SU-DHL-6 (cell line): Measurements from ENCODE around the gene MORF4L2.
"Not testable (repeated sequence)": the region's sequence is repeated elsewhere in the genome, so short reads cannot be mapped to it uniquely, and the experiment has no call there.

Experiments
- H2AFZ ChIP-seq: fragments of 200-600 bp; sonication (generic); 2 replicates; pipeline ENCODE4 v1.6.1; 2014; ENCODE audit warnings: low read depth, mild to moderate bottlenecking, moderate library complexity, mixed read lengths, antibody characterized with exemption, low read length; ENCODE audit not compliant: severe bottlenecking
- H3F3A ChIP-seq: fragments of 200-600 bp; shearing (Covaris generic); 2 replicates; pipeline ENCODE4 v1.6.0; 2016; ENCODE audit warnings: antibody characterized with exemption, mild to moderate bottlenecking; ENCODE audit not compliant: insufficient read depth
- H3K27ac ChIP-seq: fragments of 200-600 bp; sonication (generic); 2 replicates; pipeline ENCODE4 v1.5.1; 2016; ENCODE audit warnings: low read depth, mild to moderate bottlenecking, low read length, moderate library complexity, mixed read lengths
- H3K27me3 ChIP-seq: fragments of 200-600 bp; sonication (generic), shearing (Covaris generic); 2 replicates; pipeline ENCODE4 v1.6.0; 2014; ENCODE audit warnings: mild to moderate bottlenecking, low read length
- H3K36me3 ChIP-seq: fragments of 200-600 bp; sonication (generic); 2 replicates; pipeline ENCODE4 v1.6.1; 2014; ENCODE audit warnings: mild to moderate bottlenecking, low read length, mixed read lengths
- H3K4me2 ChIP-seq: fragments of 300-600, 200-600 bp; shearing (Covaris generic), sonication (generic); 2 replicates; pipeline ENCODE4 v1.6.0; 2014; ENCODE audit warnings: low read length, low read depth, mild to moderate bottlenecking; ENCODE audit not compliant: poor library complexity, severe bottlenecking
- H3K4me3 ChIP-seq: fragments of 200-600 bp; sonication (generic); 2 replicates; pipeline ENCODE4 v1.5.1; 2014; ENCODE audit warnings: antibody characterized with exemption, low read length, mild to moderate bottlenecking, mixed read lengths; ENCODE audit not compliant: insufficient read depth, poor library complexity, severe bottlenecking
- H3K79me2 ChIP-seq: fragments of 200-600 bp; sonication (generic); 2 replicates; pipeline ENCODE4 v1.6.1; 2014; ENCODE audit warnings: mild to moderate bottlenecking, low read length, moderate library complexity; ENCODE audit not compliant: insufficient read depth
- H3K9ac ChIP-seq: fragments of 200-600 bp; sonication (generic); 2 replicates; pipeline ENCODE4 v1.7.0; 2014; ENCODE audit warnings: mild to moderate bottlenecking, low read length
- H3K9me2 ChIP-seq: fragments of 200-600 bp; sonication (generic); replicated peaks from 2 replicates; pipeline ENCODE4 v1.6.1; 2014; ENCODE audit warnings: low read length; ENCODE audit not compliant: insufficient read depth
- H3K9me3 ChIP-seq: fragments of 200-600 bp; sonication (generic); 2 replicates; pipeline ENCODE4 v1.6.1; 2014; ENCODE audit warnings: low read length, mixed read lengths; ENCODE audit not compliant: insufficient read depth
- H4K20me1 ChIP-seq: fragments of 200-600 bp; sonication (generic); 2 replicates; pipeline ENCODE4 v1.6.1; 2014; ENCODE audit warnings: low read depth, mild to moderate bottlenecking, antibody characterized with exemption, low read length, moderate library complexity, mixed read lengths
- CTCF ChIP-seq: fragments of 200-600 bp; sonication (generic); IDR thresholded peaks from one replicate; pipeline ENCODE4 v1.5.1; 2017; ENCODE audit warnings: antibody characterized with exemption, mild to moderate bottlenecking, low read length, moderate library complexity; ENCODE audit not compliant: insufficient read depth, poor library complexity, severe bottlenecking
- EZH2phosphoT487 ChIP-seq: fragments of 200-600 bp; sonication (generic), shearing (Covaris generic); conservative IDR thresholded peaks from 2 replicates; pipeline ENCODE4 v1.6.1; 2018; ENCODE audit warnings: mild to moderate bottlenecking, antibody characterized with exemption, low read length, moderate library complexity, mixed read lengths

Gene MORF4L2

GRCh38 chrX:103658681-103659433 is 27.6 kb downstream of the MORF4L2 start:
- Histone ChIP-seq H3K27me3 (no peaks in the 10 kb centered on the region), H3K79me2 (no peaks in the 10 kb centered on the region), H2AFZ (no peak overlapping the region), H4K20me1 (no peaks in the 10 kb centered on the region), H3K36me3 (no peaks in the 10 kb centered on the region), H3K9me3 (no peaks in the 10 kb centered on the region), H3K9me2 (no peaks in the 10 kb centered on the region), H3K27ac (no peak overlapping the region), H3K4me2 (no peak overlapping the region), H3F3A (no peaks in the 10 kb centered on the region), H3K4me3 (no peak overlapping the region), H3K9ac (no peak overlapping the region)
- TF ChIP-seq CTCF (no peak), EZH2phosphoT487 (no peak)

DNA sequence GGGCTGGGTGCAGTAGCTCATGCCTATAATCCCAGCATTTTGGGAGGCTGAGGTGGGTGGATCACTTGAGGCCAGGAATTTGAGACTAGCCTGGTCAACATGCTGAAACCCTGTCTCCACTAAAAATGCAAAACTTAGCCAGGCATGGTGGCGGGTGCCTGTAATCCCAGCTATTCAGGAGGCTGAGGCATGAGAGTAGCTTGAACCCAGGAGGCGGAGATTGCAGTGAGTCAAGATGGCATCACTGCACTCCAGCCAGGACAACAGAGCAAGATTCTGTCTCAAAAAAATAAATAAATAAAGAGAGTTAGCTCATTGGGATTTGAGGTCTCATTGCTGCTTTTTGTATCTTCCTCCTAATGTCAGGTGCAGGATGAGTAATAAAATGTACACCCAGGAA is 29.4 kb downstream of the MORF4L2 start:
- not testable (repeated sequence) for H3K79me2 ChIP-seq, H3K4me3 ChIP-seq, H3K36me3 ChIP-seq, H2AFZ ChIP-seq, H3K9ac ChIP-seq, H3K4me2 ChIP-seq, H4K20me1 ChIP-seq, H3K9me3 ChIP-seq, H3K27me3 ChIP-seq, H3K27ac ChIP-seq, H3F3A ChIP-seq, H3K9me2 ChIP-seq

DNA sequence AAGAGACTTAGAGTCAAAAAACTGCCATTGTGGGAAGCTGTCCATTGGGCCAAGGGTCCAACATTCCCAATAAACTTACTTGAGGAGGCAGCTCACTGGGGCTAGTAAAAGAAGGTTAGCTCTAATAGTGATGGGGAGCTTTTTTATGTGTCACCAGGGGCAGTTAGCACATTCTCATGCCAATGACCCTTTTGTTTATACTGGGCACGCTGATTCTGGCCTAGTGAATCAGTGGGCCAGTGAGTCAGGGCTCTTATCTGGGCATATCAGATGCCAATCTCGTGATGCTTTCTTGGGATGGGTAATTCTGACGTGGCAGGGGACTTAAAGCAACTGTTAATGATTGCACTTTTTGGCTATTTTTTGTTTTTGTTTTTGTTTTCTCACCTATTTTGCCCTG is 29.9 kb downstream of the MORF4L2 start:
- H3K9ac ChIP-seq: no peak overlapping the region

GRCh38 chrX:103655230-103656000 is 31.1 kb downstream of the MORF4L2 start:
- H4K20me1 ChIP-seq, H3K79me2 ChIP-seq, H3K4me3 ChIP-seq, H2AFZ ChIP-seq, H3K27me3 ChIP-seq, H3K9me2 ChIP-seq, H3K27ac ChIP-seq, H3K4me2 ChIP-seq, H3F3A ChIP-seq, H3K36me3 ChIP-seq, H3K9me3 ChIP-seq, H3K9ac ChIP-seq: not testable (repeated sequence)

More for the DNA sequence above, 29.9 kb downstream of the MORF4L2 start:
- H3K27ac ChIP-seq: no peak overlapping the region
- H3K36me3 ChIP-seq: no peaks in the 10 kb centered on the region
- H4K20me1 ChIP-seq: no peaks in the 10 kb centered on the region
- no peaks in the 10 kb centered on the region for H3K9me2 ChIP-seq
- no peak overlapping the region for H3K4me2 ChIP-seq
- H3F3A ChIP-seq: no peaks in the 10 kb centered on the region
- TF ChIP-seq CTCF: no peak
- TF ChIP-seq EZH2phosphoT487: no peak
- no peaks in the 10 kb centered on the region for H3K79me2 ChIP-seq
- no peak overlapping the region for H3K4me3 ChIP-seq
- H2AFZ ChIP-seq: no peak overlapping the region
- no peaks in the 10 kb centered on the region for H3K27me3 ChIP-seq
- no peaks in the 10 kb centered on the region for H3K9me3 ChIP-seq
